ENCODE data around the gene DSCAML1.

GRCh38 chr11:117743121-117743815 is 53.7 kb downstream of the DSCAML1 start:
- TF ChIP-seq, protein P1, sequence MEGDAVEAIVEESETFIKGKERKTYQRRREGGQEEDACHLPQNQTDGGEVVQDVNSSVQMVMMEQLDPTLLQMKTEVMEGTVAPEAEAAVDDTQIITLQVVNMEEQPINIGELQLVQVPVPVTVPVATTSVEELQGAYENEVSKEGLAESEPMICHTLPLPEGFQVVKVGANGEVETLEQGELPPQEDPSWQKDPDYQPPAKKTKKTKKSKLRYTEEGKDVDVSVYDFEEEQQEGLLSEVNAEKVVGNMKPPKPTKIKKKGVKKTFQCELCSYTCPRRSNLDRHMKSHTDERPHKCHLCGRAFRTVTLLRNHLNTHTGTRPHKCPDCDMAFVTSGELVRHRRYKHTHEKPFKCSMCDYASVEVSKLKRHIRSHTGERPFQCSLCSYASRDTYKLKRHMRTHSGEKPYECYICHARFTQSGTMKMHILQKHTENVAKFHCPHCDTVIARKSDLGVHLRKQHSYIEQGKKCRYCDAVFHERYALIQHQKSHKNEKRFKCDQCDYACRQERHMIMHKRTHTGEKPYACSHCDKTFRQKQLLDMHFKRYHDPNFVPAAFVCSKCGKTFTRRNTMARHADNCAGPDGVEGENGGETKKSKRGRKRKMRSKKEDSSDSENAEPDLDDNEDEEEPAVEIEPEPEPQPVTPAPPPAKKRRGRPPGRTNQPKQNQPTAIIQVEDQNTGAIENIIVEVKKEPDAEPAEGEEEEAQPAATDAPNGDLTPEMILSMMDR (IDR thresholded peaks at IDR 0.05), result no peak
- TF ChIP-seq POLR2A (IDR thresholded peaks at IDR 0.05), result no peak

Data from uterus (tissue), 2 donors.